GM04504 (cell line): Measurements from ENCODE around the gene IMMP2L.
"Not testable (repeated sequence)": the region's sequence is repeated elsewhere in the genome, so short reads cannot be mapped to it uniquely, and the experiment has no call there.

Experiments used
- DNase-seq: peaks from one replicate; pipeline ENCODE4 v3.0.0-alpha.2; 2012; ENCODE audit warnings: low read depth

IMMP2L gene

GRCh38 chr7:110721395-110721794 is 840.9 kb downstream of the IMMP2L start:
- DNase-seq = no peak

DNA sequence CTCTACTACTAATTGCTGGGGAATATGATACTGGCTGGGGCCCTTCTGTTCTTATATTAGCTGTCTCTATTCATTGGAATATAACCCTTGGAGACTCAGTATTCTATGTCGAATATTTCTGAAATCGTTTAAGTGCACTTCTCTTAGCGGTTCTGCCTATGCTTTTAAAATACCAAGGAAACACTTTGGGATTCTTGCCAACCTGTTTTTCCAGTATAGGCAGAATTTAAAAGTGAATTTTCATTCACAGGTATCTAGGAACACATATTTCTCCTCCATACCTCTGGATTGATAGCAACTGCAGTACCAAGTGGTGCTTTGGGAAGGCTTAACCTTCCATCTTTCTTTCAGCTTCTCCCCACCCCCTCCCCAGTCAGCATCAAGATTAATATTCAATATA is 841.7 kb downstream of the IMMP2L start:
- no peak for DNase-seq

DNA sequence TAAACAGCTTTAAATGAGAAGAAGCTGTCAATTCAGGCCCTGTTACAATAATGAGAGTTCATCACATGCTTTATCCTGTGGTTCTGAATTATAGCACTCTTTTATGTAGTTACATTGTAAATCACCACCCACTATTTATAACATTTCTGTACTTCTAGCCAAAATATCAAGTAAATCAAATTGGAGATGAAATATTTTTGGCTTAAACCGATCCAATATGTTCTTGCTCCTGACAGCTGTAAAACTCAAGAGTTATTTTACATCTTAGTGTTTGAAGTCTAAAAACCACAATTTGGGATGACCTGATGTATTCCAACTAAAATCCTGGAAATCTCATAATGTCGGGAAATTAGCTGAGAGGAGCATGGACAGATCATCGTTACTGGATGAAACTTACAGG is 842.6 kb downstream of the IMMP2L start:
- DNase-seq = no peak

DNA sequence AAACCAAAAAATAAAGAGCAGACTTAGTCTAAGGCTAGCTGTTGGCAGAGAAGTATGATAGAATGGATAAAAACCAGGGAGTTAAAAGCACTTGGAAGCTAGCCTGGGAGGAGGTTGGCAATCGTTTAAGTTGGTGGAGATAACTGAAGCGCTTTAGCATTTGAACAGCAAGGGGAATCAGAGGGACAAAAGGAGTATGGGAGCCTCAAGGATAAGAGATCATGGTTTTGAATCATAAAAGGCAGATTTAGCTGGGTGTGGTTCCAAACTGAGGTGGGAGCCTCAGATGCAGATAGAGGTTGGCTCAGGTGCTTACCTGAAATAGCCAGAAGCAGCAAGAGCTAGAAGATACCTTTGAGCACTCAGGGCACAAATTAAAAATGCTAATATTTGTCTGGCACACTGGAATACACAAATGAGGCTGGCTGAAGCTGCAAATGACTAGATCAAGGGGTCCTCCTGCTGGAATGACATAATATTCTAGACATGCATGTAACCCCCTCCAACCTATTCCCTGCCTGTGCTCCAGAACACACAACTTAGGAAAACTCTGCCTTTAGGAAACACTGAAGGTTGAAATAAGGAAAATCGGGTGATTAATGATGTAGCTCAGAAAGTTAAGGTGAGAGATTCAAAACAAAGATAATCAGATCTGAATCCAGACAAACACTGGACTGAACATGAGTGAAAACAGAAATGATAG is 843.6 kb downstream of the IMMP2L start:
- no peak for DNase-seq

GRCh38 chr7:110704225-110704624 is 858.1 kb downstream of the IMMP2L start:
- DNase-seq = no peak

DNA sequence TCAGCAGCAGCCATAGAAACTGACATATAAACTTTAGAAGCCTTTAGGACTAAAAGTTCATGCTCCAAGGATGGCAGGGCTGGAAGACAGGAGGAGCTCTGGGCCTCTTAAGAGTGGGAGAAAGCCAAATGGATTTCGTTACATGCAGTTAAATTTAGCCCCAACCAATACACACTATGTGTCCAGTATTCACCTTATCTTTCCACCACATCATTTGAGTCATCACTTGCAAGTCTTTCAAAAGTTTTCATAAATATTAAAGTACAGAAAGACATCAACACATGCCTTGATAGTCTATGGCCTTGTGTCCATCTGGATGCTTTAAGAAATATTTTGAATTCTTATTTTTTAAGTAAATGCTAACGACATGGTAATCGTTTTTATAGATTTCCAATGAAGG is 863.7 kb downstream of the IMMP2L start:
- no peak for DNase-seq

DNA sequence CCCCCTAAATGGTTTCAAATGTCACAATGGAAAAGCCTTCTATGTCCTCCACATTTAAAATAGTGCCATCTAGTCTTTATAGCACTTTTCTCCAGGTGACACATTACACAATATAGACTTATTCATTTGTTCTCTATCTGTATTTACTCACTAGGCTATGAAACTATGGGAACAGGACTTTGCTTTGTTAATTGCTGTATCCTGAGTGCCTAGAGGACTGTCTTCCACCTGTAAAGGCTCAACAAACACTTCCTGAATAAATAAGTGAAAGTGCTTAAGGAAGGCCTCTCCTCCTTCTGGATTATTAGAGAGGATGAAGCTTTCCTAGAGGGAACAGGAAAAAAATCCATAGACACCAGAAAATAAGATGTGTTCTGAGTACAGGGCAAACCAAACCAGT is 868.9 kb downstream of the IMMP2L start:
- no peak for DNase-seq

DNA sequence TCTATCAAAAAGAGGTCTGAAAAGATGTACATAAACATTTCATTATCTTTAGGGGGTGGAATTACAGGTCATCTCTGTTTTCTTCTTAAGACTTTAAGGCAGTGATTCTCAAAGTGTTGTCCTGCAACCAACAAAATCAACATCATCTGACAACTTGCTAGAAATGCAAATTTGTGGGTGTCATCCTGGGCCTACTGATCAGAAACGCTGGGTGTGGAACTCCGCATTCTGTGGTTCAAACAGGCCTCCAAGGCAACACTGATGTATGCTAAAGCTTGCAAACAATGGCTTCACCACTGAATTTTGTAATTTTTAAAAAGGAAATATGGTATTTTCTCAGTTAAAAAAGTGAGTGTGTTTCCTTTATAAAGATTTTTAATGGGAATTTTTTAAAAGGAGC is 873.4 kb downstream of the IMMP2L start:
- no peak for DNase-seq

GRCh38 chr7:110685899-110686298 is 876.4 kb downstream of the IMMP2L start:
- no peak for DNase-seq

DNA sequence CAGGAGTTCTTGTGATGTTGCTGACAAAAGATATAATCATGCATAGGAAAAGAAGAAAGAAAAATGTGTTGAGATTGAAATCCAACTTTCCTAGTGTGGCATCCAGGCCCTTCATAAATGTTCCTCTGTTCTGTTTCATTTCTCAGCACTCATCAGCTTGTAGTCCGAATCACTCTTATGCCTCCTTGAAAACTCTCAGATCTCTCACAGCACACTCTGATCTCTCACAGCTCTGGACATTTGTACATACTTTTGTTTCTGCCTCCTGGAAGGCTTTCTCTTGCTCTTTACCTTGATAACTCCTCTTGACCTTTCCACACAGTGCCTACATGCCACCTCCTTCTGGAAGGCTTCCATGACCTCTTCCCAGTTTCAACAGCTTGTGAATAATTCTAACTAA is 880.4 kb downstream of the IMMP2L start:
- no peak for DNase-seq

DNA sequence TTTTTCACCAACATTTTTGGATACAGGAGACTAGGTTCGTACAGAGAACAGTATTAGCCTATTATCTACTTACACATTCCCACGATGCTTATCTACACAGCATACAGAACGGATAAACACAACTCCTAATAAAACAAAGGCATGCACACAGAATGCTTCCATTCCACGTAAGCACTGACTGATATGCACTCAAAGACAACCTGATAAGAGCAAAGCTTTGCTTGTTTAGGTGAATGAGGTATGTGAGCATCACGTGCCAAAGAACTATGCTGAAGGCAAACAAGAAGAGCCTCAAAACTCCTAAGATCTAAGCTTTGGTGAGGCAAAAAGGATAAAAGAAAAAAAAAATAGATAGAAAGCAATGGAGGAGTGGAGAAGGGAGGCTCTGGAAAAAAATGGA is 884.9 kb downstream of the IMMP2L start:
- DNase-seq = no peak

DNA sequence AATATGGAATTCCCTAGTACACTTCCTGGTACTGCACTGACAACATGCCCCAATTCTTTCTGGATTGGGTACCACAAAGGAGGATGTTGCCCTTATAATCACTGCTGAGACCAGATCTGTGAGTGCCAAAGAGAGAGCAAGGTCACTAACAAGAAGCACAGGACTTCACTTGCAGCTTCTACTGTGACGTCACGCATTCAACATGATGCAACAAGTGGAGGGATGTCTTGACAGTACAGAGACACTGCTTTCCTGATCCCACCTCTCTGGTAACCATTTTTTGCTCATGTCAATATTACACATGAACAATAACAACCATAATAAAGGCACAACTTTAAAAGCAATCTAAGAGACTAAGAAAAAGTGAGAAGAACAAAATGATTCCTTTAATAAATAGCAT is 885.5 kb downstream of the IMMP2L start:
- no peak for DNase-seq

GRCh38 chr7:110675383-110676103 is 886.7 kb downstream of the IMMP2L start:
- no peak for DNase-seq

- no peak for DNase-seq
These were observed 889.1 kb downstream of the IMMP2L start for GRCh38 chr7:110673148-110673547.

DNA sequence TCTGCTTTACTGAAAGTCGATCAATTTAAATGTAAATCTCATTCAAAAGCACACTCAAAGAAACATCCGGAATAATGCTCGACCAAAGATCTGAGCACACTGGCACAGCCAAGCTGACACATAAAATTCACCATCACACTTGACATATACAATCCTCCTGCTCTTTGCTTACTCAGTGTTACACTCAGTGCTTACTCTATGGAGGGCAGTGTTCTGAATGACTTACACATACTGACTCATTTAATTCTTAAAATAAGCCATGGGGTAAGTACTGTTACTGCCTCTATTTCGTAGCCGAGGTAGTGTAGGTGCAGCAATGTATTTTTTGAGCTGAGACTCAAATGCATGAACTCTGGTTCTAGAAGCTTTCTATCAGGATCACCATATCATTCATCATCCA is 892.9 kb downstream of the IMMP2L start:
- DNase-seq = no peak

GRCh38 chr7:110664803-110665202 is 897.5 kb downstream of the IMMP2L start:
- no peak for DNase-seq

GRCh38 chr7:110660637-110661036 is 901.7 kb downstream of the IMMP2L start:
- not testable (repeated sequence) for DNase-seq

- no peak for DNase-seq
These were observed 912.0 kb downstream of the IMMP2L start for GRCh38 chr7:110650328-110650727.

DNA sequence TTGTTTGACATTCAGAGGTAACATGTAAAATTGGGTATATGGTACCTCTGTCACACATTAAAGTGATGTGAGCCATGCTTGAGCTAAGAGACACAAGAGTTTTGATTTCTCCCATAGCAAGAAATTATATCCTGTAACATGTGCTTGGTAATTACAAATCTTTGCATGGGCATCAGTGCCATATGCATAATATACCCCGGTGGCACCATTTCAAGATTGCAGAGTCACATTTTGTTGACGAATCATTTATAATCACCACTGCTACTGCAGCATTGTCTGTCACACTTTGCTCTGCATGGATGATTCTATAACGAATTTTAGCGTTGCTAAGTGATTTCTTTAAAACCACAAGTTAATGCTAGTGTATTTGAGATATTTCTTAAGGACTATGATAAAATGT is 915.0 kb downstream of the IMMP2L start:
- DNase-seq = no peak

DNA sequence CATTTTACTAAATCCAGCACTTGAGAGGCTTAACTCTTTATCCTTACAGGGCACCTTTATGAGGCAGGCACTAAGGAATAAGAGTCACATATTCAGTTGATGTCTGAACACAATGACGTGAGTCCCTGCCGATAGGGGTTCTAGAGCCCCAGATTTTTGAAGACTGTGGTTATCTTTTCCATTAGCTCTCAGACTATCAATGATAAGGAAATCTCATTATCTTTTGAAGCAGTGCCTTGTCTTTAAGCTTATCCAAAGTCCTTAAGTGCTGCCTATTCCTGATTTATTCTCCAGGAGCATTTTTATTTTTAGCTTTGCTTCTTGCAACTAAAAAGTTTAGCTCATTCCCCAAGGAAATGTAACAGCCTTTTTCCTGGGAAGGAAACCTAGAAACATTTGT is 915.5 kb downstream of the IMMP2L start:
- DNase-seq = no peak

- no peak for DNase-seq
These were observed 916.7 kb downstream of the IMMP2L start for GRCh38 chr7:110645616-110646015.

- no peak for DNase-seq
These were observed 917.2 kb downstream of the IMMP2L start for GRCh38 chr7:110645060-110645459.

- no peak for DNase-seq
These were observed 925.0 kb downstream of the IMMP2L start for GRCh38 chr7:110637252-110637651.

GRCh38 chr7:110633313-110633712 is 929.0 kb downstream of the IMMP2L start:
- no peak for DNase-seq
